Measurements from ENCODE around the gene TBX10.

GRCh38 chr11:67626970-67627369 is 12.6 kb downstream of the TBX10 start:
- no peak for TF ChIP-seq CTCF (IDR thresholded peaks at IDR 0.05)
- TF ChIP-seq EP300 (IDR thresholded peaks at IDR 0.05), result no peak
- no peak for TF ChIP-seq POLR2A (IDR thresholded peaks at IDR 0.05)

Data from tibial nerve (tissue), 4 donors.